ENCODE results near the gene MRPL11. TPM values are rescaled to one million over a fixed set of nuclear protein-coding genes. Genes with fewer than 3 reads are reported as not detected.

MRPL11 gene
- total and polyA plus RNA-seq, 4 donors: 18.0 to 45.6 (median 32.3) TPM

DNA sequence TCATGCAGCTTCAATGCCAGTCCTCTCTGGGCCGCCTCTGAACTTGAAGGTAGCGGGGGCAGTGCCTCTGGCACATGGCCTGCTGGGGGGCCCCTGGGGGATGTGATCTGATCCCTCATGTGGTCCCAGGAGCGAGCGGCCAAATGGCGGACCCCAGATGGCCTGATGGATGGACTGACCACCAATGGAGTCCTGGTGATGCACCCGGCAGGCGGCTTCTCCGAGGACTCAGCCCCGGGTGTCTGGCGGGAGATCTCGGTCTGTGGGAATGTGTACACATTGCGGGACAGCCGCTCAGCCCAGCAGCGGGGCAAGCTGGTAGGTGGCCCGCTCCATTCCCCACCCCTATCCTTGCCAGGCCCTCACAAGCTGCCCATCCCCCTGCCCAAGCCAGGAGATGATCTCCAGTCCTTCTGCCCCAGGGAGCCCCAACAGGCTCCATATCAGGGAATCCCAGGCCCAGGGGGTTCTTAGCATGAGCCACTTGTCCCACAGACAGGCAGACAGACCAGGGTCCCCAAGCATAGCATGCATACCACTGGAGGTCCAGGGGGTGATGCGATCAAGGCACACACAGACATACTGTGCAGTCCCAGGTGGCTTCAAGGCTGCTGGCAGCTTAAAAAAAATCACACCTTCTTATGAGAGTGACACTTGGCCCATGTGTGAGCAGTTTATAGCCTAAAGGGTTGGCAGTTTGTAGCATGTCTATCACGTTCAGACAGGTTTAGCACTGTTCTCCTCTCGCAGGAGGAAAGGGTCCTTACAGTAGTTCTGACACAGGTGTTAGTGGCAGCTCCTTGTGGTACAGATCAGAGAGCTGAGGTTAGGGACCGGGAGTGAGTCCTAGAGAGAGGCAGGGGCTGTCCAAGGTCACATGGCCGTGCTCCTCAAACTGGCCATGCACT lies 35.2 kb upstream of the MRPL11 start (continued):
- no peak for TF ChIP-seq CTCF (IDR thresholded peaks at IDR 0.05; ENCODE audit: low read depth, low read length, missing input control)
- no peak for TF ChIP-seq RAD21 (IDR thresholded peaks at IDR 0.05)

- DNase-seq (ENCODE audit: low spot score): no peak
- peaks cover 0 to 8% (median 0%) of the 10 kb centered on the region in 4 donors for H3K36me3 ChIP-seq (ENCODE audit: control insufficient read depth in 4 of 4, insufficient read depth in 3 of 4, low read depth in 1 of 4, low read length in 3 of 4)
- no peaks in the 10 kb centered on the region for H3K9me3 ChIP-seq (ENCODE audit: control insufficient read depth in 4 of 4, low read length in 3 of 4)
- no peak overlapping the region for H3K27ac ChIP-seq (ENCODE audit: low read depth in 1 of 2, low read length in 2 of 2)
- no peaks in the 10 kb centered on the region for H3K4me1 ChIP-seq (ENCODE audit: control insufficient read depth in 4 of 4, insufficient read depth in 4 of 4, low read length in 3 of 4)
- no peak overlapping the region for H3K9ac ChIP-seq (ENCODE audit: low read depth in 1 of 2, low read length in 2 of 2)
- no peaks in the 10 kb centered on the region for H3K27me3 ChIP-seq (ENCODE audit: control insufficient read depth in 4 of 4, insufficient read depth in 4 of 4, low read length in 3 of 4)
- 97% methylated on average over 11 of the region's 11 CpGs for WGBS
- TF ChIP-seq NR2F2 (IDR thresholded peaks at IDR 0.05): no peak
- no peak for TF ChIP-seq HNF4G (IDR thresholded peaks at IDR 0.05)
- TF ChIP-seq FOXA1 (IDR thresholded peaks at IDR 0.05): no peak
- no peak for TF ChIP-seq JUND (IDR thresholded peaks at IDR 0.05)
- TF ChIP-seq RXRA (IDR thresholded peaks at IDR 0.05): no peak
- no peak for TF ChIP-seq RAD21 (IDR thresholded peaks at IDR 0.05)
- TF ChIP-seq YY1 (IDR thresholded peaks at IDR 0.05): no peak
- no peak for TF ChIP-seq SP1 (IDR thresholded peaks at IDR 0.05)
- TF ChIP-seq, protein P1, sequence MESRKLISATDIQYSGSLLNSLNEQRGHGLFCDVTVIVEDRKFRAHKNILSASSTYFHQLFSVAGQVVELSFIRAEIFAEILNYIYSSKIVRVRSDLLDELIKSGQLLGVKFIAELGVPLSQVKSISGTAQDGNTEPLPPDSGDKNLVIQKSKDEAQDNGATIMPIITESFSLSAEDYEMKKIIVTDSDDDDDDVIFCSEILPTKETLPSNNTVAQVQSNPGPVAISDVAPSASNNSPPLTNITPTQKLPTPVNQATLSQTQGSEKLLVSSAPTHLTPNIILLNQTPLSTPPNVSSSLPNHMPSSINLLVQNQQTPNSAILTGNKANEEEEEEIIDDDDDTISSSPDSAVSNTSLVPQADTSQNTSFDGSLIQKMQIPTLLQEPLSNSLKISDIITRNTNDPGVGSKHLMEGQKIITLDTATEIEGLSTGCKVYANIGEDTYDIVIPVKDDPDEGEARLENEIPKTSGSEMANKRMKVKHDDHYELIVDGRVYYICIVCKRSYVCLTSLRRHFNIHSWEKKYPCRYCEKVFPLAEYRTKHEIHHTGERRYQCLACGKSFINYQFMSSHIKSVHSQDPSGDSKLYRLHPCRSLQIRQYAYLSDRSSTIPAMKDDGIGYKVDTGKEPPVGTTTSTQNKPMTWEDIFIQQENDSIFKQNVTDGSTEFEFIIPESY (IDR thresholded peaks at IDR 0.05): no peak
- TF ChIP-seq TAF1 (conservative IDR thresholded peaks at IDR 0.05): no peak
- TF ChIP-seq, protein P2, sequence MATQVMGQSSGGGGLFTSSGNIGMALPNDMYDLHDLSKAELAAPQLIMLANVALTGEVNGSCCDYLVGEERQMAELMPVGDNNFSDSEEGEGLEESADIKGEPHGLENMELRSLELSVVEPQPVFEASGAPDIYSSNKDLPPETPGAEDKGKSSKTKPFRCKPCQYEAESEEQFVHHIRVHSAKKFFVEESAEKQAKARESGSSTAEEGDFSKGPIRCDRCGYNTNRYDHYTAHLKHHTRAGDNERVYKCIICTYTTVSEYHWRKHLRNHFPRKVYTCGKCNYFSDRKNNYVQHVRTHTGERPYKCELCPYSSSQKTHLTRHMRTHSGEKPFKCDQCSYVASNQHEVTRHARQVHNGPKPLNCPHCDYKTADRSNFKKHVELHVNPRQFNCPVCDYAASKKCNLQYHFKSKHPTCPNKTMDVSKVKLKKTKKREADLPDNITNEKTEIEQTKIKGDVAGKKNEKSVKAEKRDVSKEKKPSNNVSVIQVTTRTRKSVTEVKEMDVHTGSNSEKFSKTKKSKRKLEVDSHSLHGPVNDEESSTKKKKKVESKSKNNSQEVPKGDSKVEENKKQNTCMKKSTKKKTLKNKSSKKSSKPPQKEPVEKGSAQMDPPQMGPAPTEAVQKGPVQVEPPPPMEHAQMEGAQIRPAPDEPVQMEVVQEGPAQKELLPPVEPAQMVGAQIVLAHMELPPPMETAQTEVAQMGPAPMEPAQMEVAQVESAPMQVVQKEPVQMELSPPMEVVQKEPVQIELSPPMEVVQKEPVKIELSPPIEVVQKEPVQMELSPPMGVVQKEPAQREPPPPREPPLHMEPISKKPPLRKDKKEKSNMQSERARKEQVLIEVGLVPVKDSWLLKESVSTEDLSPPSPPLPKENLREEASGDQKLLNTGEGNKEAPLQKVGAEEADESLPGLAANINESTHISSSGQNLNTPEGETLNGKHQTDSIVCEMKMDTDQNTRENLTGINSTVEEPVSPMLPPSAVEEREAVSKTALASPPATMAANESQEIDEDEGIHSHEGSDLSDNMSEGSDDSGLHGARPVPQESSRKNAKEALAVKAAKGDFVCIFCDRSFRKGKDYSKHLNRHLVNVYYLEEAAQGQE (IDR thresholded peaks at IDR 0.05): no peak
- TF ChIP-seq GABPA (IDR thresholded peaks at IDR 0.05 in 1 of 2, conservative IDR thresholded peaks at IDR 0.05 in 1 of 2): no peak
- no peak for TF ChIP-seq FOXA2 (IDR thresholded peaks at IDR 0.05)
- TF ChIP-seq, protein P3, sequence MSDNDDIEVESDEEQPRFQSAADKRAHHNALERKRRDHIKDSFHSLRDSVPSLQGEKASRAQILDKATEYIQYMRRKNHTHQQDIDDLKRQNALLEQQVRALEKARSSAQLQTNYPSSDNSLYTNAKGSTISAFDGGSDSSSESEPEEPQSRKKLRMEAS (IDR thresholded peaks at IDR 0.05): no peak
- TF ChIP-seq HNF4A (conservative IDR thresholded peaks at IDR 0.05): no peak
- no peak for TF ChIP-seq EGR1 (IDR thresholded peaks at IDR 0.05; ENCODE audit: low read depth in 2 of 2)
- TF ChIP-seq CTCF (IDR thresholded peaks at IDR 0.05; ENCODE audit: low read depth, low read length, missing input control): no peak
- TF ChIP-seq, protein P4, sequence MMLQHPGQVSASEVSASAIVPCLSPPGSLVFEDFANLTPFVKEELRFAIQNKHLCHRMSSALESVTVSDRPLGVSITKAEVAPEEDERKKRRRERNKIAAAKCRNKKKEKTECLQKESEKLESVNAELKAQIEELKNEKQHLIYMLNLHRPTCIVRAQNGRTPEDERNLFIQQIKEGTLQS (IDR thresholded peaks at IDR 0.05): no peak
- H3K4me3 ChIP-seq (ENCODE audit: low read depth in 1 of 3, low read length in 3 of 3): no peak overlapping the region
Observed at GRCh38 chr11:66473167-66473566, 34.5 kb upstream of the MRPL11 start.
